SKM-1 treated with dmso at 0.1 percent for 144 hours (cell line): ENCODE measurements around the gene OR2T2.
A peak's percentile ranks its signal among the peaks of the same experiment; 100 is the strongest.
"Not testable (repeated sequence)": the region's sequence is repeated elsewhere in the genome, so short reads cannot be mapped to it uniquely, and the experiment has no call there.

Source experiments
- DNase-seq: peaks from one replicate; lab custom pipeline; 2025; ENCODE audit not compliant: unreplicated experiment; lab: John Stamatoyannopoulos, UW

OR2T2 gene

GRCh38 chr1:248445399-248445798 lies at the start of gene OR2T2:
OR2T2 (plus strand) TSS chr1:248445637; CDS start chr1:248452798, 7,161 bp downstream.
- not testable (repeated sequence) for DNase-seq

GRCh38 chr1:248402748-248403147 lies 42.7 kb upstream of the OR2T2 start, which contains the start of gene OR2T1:
OR2T1 (plus strand) TSS chr1:248403048; CDS start chr1:248406148, 3,100 bp downstream.
- no peak for DNase-seq

GRCh38 chr1:248404024-248404423 lies 41.4 kb upstream of the OR2T2 start:
- DNase-seq = peak; percentile 63

- no peak for DNase-seq
Observed at GRCh38 chr1:248406721-248407692, 38.4 kb upstream of the OR2T2 start.

GRCh38 chr1:248416226-248416625 lies 29.2 kb upstream of the OR2T2 start:
- no peak for DNase-seq

GRCh38 chr1:248417854-248418253 lies 27.6 kb upstream of the OR2T2 start:
- DNase-seq = no peak

GRCh38 chr1:248421384-248421783 lies 24.1 kb upstream of the OR2T2 start:
- DNase-seq = no peak

- not testable (repeated sequence) for DNase-seq
Observed at GRCh38 chr1:248427526-248428191, 17.8 kb upstream of the OR2T2 start.

GRCh38 chr1:248428192-248428533 lies 17.3 kb upstream of the OR2T2 start:
- not testable (repeated sequence) for DNase-seq

GRCh38 chr1:248431683-248432082 lies 13.8 kb upstream of the OR2T2 start:
- DNase-seq = not testable (repeated sequence)

GRCh38 chr1:248432201-248432600 lies 13.2 kb upstream of the OR2T2 start:
- DNase-seq = not testable (repeated sequence)

- not testable (repeated sequence) for DNase-seq
Observed at GRCh38 chr1:248433811-248434415, 11.5 kb upstream of the OR2T2 start.

GRCh38 chr1:248434913-248435312 lies 10.5 kb upstream of the OR2T2 start:
- DNase-seq = not testable (repeated sequence)

GRCh38 chr1:248436303-248436702 lies 9.1 kb upstream of the OR2T2 start:
- DNase-seq = not testable (repeated sequence)

GRCh38 chr1:248438668-248439067 lies 6.8 kb upstream of the OR2T2 start:
- DNase-seq = not testable (repeated sequence)

GRCh38 chr1:248439283-248439682 lies 6.2 kb upstream of the OR2T2 start:
- DNase-seq = not testable (repeated sequence)

GRCh38 chr1:248442500-248443277 lies 2.7 kb upstream of the OR2T2 start:
- DNase-seq = not testable (repeated sequence)

- not testable (repeated sequence) for DNase-seq
Observed at GRCh38 chr1:248444603-248445002, 834 bp upstream of the OR2T2 start.

- DNase-seq = not testable (repeated sequence)
Observed at GRCh38 chr1:248448409-248449074, 3.1 kb downstream of the OR2T2 start.
